Endothelial cell of umbilical vein (primary cell): ENCODE measurements around the gene ACAP1. TPM values are rescaled to one million over a fixed set of nuclear protein-coding genes. Genes with fewer than 3 reads are reported as not detected.

Source experiments
- BruUV-seq: library from RNA; stranded (reverse); fragments of 400-500 nt; replicated peaks from 2 replicates; lab custom pipeline; 2021; lab: Mats Ljungman, UMichigan
- CTCF ChIA-PET: fragments of 300-600, 350-600 bp; sonication (Branson Sonifier 250); formaldehyde crosslinking; loops from one replicate; lab custom pipeline; 2021; ENCODE audit warnings: antibody characterized with exemption, inconsistent platforms; lab: Charles Lee
- POLR2A ChIA-PET: fragments of 300-600, 350-600 bp; sonication (Branson Sonifier 250); formaldehyde crosslinking; loops from one replicate; lab custom pipeline; 2021; ENCODE audit warnings: antibody characterized with exemption, inconsistent platforms; lab: Charles Lee
- DNase-seq: peaks from one replicate; pipeline ENCODE4 v3.0.0-alpha.2; 2011; ENCODE audit warnings: low read depth, low spot score
- FAIRE-seq: peaks from 2 replicates; lab custom pipeline; 2011; peaks lifted over from hg19 to GRCh38; lab: Jason Lieb, UNC
- H2AFZ ChIP-seq: 2 replicates; pipeline ENCODE4 v1.6.0; 2012; ENCODE audit warnings: low read depth, low read length, control low read depth, inconsistent platforms
- H3K27ac ChIP-seq: 2 replicates; pipeline ENCODE4 v1.5.1; 2011; ENCODE audit warnings: low read depth, mild to moderate bottlenecking, control low read depth, low read length, moderate library complexity; ENCODE audit not compliant: insufficient read depth
- H3K27me3 ChIP-seq, 2 experiments: 2 replicates each; pipeline versions ENCODE4 v1.6.0 to v1.6.1; 2011; ENCODE audit warnings: low read length in 2 of 2, mixed read lengths in 1 of 2; ENCODE audit not compliant: control insufficient read depth in 2 of 2, insufficient read depth in 2 of 2
- H3K36me3 ChIP-seq, 2 experiments: 2 replicates in 1 of 2; 3 replicates in 1 of 2; pipeline ENCODE4 v1.5.1; 2011; ENCODE audit warnings: low read length in 2 of 2, mild to moderate bottlenecking in 1 of 2, moderate library complexity in 1 of 2; ENCODE audit not compliant: control insufficient read depth in 2 of 2, insufficient read depth in 2 of 2; ENCODE audit errors: extremely low read depth in 1 of 2
- H3K4me1 ChIP-seq: 3 replicates; pipeline ENCODE4 v1.5.1; 2011; ENCODE audit warnings: mild to moderate bottlenecking, low read length; ENCODE audit not compliant: control insufficient read depth, insufficient read depth; ENCODE audit errors: extremely low read depth
- H3K4me2 ChIP-seq: 2 replicates; pipeline ENCODE4 v1.6.1; 2011; ENCODE audit warnings: low read length, control low read depth, mixed read lengths; ENCODE audit not compliant: insufficient read depth
- H3K4me3 ChIP-seq, 3 experiments: fragments of 200-600 bp in 1 of 3; sonication (generic), shearing (Covaris generic) in 1 of 3; replicated peaks in 1 of 3; 2 replicates each; pipeline ENCODE4 v1.5.1; 2011 to 2016; ENCODE audit warnings: control low read depth in 3 of 3, low read length in 3 of 3, mild to moderate bottlenecking in 2 of 3, inconsistent platforms in 1 of 3, low read depth in 1 of 3, moderate library complexity in 1 of 3; ENCODE audit not compliant: insufficient read depth in 1 of 3
- H3K79me2 ChIP-seq: 2 replicates; pipeline ENCODE4 v1.6.0; 2012; ENCODE audit warnings: low read length, inconsistent platforms; ENCODE audit not compliant: control insufficient read depth, insufficient read depth
- H3K9ac ChIP-seq: replicated peaks from 2 replicates; pipeline ENCODE3; 2011; ENCODE audit warnings: low read length, control low read depth; ENCODE audit not compliant: insufficient read depth; ENCODE audit errors: extremely low read depth
- H3K9me1 ChIP-seq: replicated peaks from 3 replicates; pipeline ENCODE4 v1.6.0; 2011; ENCODE audit warnings: mild to moderate bottlenecking, low read length; ENCODE audit not compliant: control insufficient read depth, insufficient read depth; ENCODE audit errors: extremely low read depth
- H3K9me3 ChIP-seq: replicated peaks from 2 replicates; pipeline ENCODE4 v1.5.1; 2012; ENCODE audit warnings: low read length, inconsistent platforms; ENCODE audit not compliant: control insufficient read depth, insufficient read depth
- H4K20me1 ChIP-seq: replicated peaks from 2 replicates; pipeline ENCODE3; 2011; ENCODE audit warnings: mild to moderate bottlenecking, low read length; ENCODE audit not compliant: control insufficient read depth, insufficient read depth; ENCODE audit errors: extremely low read depth
- FOS ChIP-seq: IDR thresholded peaks from 2 replicates; pipeline ENCODE4 v1.6.1; 2011; ENCODE audit warnings: mild to moderate bottlenecking, low read length, moderate library complexity, borderline replicate concordance; ENCODE audit not compliant: insufficient read depth
- GATA2 ChIP-seq: IDR thresholded peaks from 2 replicates; pipeline ENCODE4 v1.7.0; 2011; ENCODE audit warnings: low read depth, mild to moderate bottlenecking, moderate library complexity, mixed read lengths, low read length; ENCODE audit not compliant: insufficient read length, insufficient read depth
- JUN ChIP-seq: IDR thresholded peaks from 2 replicates; pipeline ENCODE4 v1.6.1; 2011; ENCODE audit warnings: borderline replicate concordance, low read depth; ENCODE audit not compliant: insufficient read length, insufficient read depth
- MYC ChIP-seq: IDR thresholded peaks from one replicate; pipeline ENCODE4 v1.6.1; 2011; ENCODE audit warnings: mild to moderate bottlenecking, low read depth, low read length
- POLR2AphosphoS5 ChIP-seq: IDR thresholded peaks from 2 replicates; pipeline ENCODE4 v1.6.1; 2012; ENCODE audit warnings: low read depth, mild to moderate bottlenecking, control low read depth, low read length, moderate library complexity; ENCODE audit not compliant: insufficient read depth
- dilution Hi-C: fragments of 300-500 bp; cut with MboI; formaldehyde crosslinking; loops from one replicate; pipeline ENCODE4 v1.15.0; 2019; ENCODE audit warnings: low sequenced_read_pairs; ENCODE audit not compliant: extremely low pct_ligation_motif_present
- intact Hi-C: fragments of 100-400 bp; cut with micrococcal nuclease; formaldehyde crosslinking; loops from one replicate; pipeline ENCODE4 v1.10.0; 2022
- polyA plus RNA-seq, 4 experiments: library from polyadenylated mRNA; depleted of rRNA in 3 of 4; stranded (reverse) in 3 of 4; unstranded in 1 of 4; fragments of >200 nt; gene quantifications; 2 replicates each; pipeline versions ENCODE4 v1.2.1 to v1.2.3, GENCODE V29; 2011 to 2012; ENCODE audit warnings: missing spikeins in 1 of 4
- total RNA-seq: library from RNA; stranded (reverse); gene quantifications from 2 replicates; pipeline ENCODE4 v1.2.3, GENCODE V29; 2021
- TF ChIP-seq, protein P1 (sequence below), 2 donors: IDR thresholded peaks; 1 replicate in 1 of 2; 2 replicates in 1 of 2; pipeline ENCODE4 v1.5.1; 2011; ENCODE audit warnings: low read length in 2 of 2, mild to moderate bottlenecking in 2 of 2, moderate library complexity in 2 of 2, control low read depth in 1 of 2, inconsistent platforms in 1 of 2, low read depth in 1 of 2; ENCODE audit not compliant: insufficient read depth in 1 of 2; ENCODE audit errors: extremely low read depth in 1 of 2
- TF ChIP-seq, protein P2 (sequence below): IDR thresholded peaks from 2 replicates; pipeline ENCODE4 v1.6.1; 2011; ENCODE audit not compliant: insufficient read depth, insufficient read length

ACAP1 gene
- total and polyA plus RNA-seq, 2 donors (not counting 3 experiments of a cell fraction or from before 2014, with no cell fraction given) = 0.46 TPM; not detected in 1

DNA sequence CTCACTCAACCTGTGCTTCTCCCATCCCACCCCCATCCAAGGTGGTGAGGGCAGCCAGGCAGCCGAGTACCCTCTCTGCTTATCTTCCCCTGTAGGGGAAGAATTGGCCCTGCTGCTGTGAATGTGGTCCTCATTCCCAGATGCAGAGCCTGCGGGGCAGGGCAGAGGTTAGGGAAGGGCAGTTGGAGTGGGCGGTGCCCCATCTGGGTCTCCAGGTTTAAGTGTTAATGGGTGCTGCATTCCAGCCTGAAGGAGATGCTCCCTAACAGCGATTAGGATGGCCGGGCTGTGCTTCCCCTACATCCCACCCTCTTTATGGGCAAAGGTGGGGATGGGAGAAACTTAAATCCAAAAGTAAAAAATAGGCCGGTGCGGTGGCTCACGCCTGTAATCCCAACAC lies 30.8 kb downstream of the ACAP1 start:
- TF ChIP-seq, protein P1, sequence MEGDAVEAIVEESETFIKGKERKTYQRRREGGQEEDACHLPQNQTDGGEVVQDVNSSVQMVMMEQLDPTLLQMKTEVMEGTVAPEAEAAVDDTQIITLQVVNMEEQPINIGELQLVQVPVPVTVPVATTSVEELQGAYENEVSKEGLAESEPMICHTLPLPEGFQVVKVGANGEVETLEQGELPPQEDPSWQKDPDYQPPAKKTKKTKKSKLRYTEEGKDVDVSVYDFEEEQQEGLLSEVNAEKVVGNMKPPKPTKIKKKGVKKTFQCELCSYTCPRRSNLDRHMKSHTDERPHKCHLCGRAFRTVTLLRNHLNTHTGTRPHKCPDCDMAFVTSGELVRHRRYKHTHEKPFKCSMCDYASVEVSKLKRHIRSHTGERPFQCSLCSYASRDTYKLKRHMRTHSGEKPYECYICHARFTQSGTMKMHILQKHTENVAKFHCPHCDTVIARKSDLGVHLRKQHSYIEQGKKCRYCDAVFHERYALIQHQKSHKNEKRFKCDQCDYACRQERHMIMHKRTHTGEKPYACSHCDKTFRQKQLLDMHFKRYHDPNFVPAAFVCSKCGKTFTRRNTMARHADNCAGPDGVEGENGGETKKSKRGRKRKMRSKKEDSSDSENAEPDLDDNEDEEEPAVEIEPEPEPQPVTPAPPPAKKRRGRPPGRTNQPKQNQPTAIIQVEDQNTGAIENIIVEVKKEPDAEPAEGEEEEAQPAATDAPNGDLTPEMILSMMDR (IDR thresholded peaks at IDR 0.05; ENCODE audit: extremely low read depth in 1 of 2, insufficient read depth in 1 of 2, low read depth in 1 of 2, low read length in 2 of 2) = no peak
- TF ChIP-seq GATA2 (no peak), MYC (no peak), POLR2AphosphoS5 (no peak), JUN (no peak), FOS (no peak)
- TF ChIP-seq, protein P2, sequence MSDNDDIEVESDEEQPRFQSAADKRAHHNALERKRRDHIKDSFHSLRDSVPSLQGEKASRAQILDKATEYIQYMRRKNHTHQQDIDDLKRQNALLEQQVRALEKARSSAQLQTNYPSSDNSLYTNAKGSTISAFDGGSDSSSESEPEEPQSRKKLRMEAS = no peak
- Histone ChIP-seq H3K9ac (no peak overlapping the region), H3K9me3 (no peaks in the 10 kb centered on the region), H4K20me1 (no peaks in the 10 kb centered on the region), H3K27ac (no peak overlapping the region), H3K4me3 (no peak overlapping the region), H3K9me1 (no peaks in the 10 kb centered on the region), H3K79me2 (no peaks in the 10 kb centered on the region), H3K36me3 (no peaks in the 10 kb centered on the region), H3K27me3 (peaks cover 2 to 3% of the 10 kb centered on the region in 2 experiments), H2AFZ (no peak overlapping the region), H3K4me1 (no peaks in the 10 kb centered on the region), H3K4me2 (no peak overlapping the region)
- intact Hi-C loops = no loop called here
- no peak for DNase-seq
- ChIA-PET POLR2A (no interaction called here), CTCF (interaction anchor here (4.6 kb wide), 1 partner anchor 11 kb away, joined by 19 read pairs; the partner anchor contains the start of gene TMEM95)
- dilution Hi-C loops = no loop called here
- no TSS peak for BruUV-seq
- FAIRE-seq = no peak
